ENCODE results near the gene GADD45G. TPM values are rescaled to one million over a fixed set of nuclear protein-coding genes. Genes with fewer than 3 reads are reported as not detected.

Gene GADD45G
- polyA plus RNA-seq, 1 of the 3 experiments (the other 2 are of a cell fraction): 1.3 TPM

- no peak for TF ChIP-seq GATA2 (CRISPR knock-in tag; IDR thresholded peaks at IDR 0.05)
- TF ChIP-seq RFX5 (IDR thresholded peaks at IDR 0.05; ENCODE audit: low read length): no peak
- peak; percentile 94 for TF ChIP-seq RAD21 (IDR thresholded peaks at IDR 0.05; ENCODE audit: low read length)
- TF ChIP-seq TCF12 (IDR thresholded peaks at IDR 0.05): no peak
Observed at GRCh38 chr9:89597711-89598362, 7.0 kb upstream of the GADD45G start (continued).

- POLR2A ChIA-PET: no interaction called here
- Histone ChIP-seq H3K4me2 (no peak overlapping the region), H4K20me1 (ENCODE audit: insufficient read depth) (no peaks in the 10 kb centered on the region), H3K27me3 (ENCODE audit: insufficient read depth) (peaks cover 26% of the 10 kb centered on the region; the same call in 1 of the 2 replicates), H2AFZ (ENCODE audit: low read depth) (no peak overlapping the region), H3F3A (replicated peaks; ENCODE audit: insufficient read depth) (peaks cover 2% of the 10 kb centered on the region), H3K36me3 (replicated peaks in 1 of 2; ENCODE audit: control insufficient read depth in 1 of 2, insufficient read depth in 2 of 2, low read length in 1 of 2) (no peaks in the 10 kb centered on the region), H3K9me2 (no peaks in the 10 kb centered on the region), H3K4me1 (ENCODE audit: control insufficient read depth in 1 of 2, insufficient read depth in 2 of 2, low read depth in 1 of 2, low read length in 1 of 2) (peaks cover 3 to 12% of the 10 kb centered on the region in 2 experiments; a peak in 2 of 4 replicates), H3K4me3 (ENCODE audit: low read depth in 2 of 2, low read length in 1 of 2) (peak overlapping the region in 1 of 2 experiments; percentile 35; a peak in 1 of 4 replicates), H3K79me2 (ENCODE audit: insufficient read depth) (no peaks in the 10 kb centered on the region), H3K27ac (ENCODE audit: low read depth in 2 of 2, low read length in 1 of 2) (no peak overlapping the region), H3K9ac (no peak overlapping the region), H3K9me3 (no peaks in the 10 kb centered on the region)
- DNase-seq: no peak
- TF ChIP-seq RFX5 (IDR thresholded peaks at IDR 0.05; ENCODE audit: low read length) (no peak), USF2 (IDR thresholded peaks at IDR 0.05; ENCODE audit: borderline replicate concordance, low read depth, low read length) (no peak), CHD2 (IDR thresholded peaks at IDR 0.05; ENCODE audit: low read length, partially characterized antibody) (no peak), NFIC (IDR thresholded peaks at IDR 0.05; ENCODE audit: borderline replicate concordance) (no peak), TAF1 (IDR thresholded peaks at IDR 0.05; ENCODE audit: borderline replicate concordance, low read depth, low read length) (no peak), FOSL2 (IDR thresholded peaks at IDR 0.05; ENCODE audit: borderline replicate concordance, low read depth) (no peak), REST (IDR thresholded peaks at IDR 0.05; ENCODE audit: low read depth, low read length) (no peak), PBX3 (IDR thresholded peaks at IDR 0.05) (no peak), SMC3 (IDR thresholded peaks at IDR 0.05; ENCODE audit: low read depth, low read length) (no peak), MXI1 (IDR thresholded peaks at IDR 0.05; ENCODE audit: low read depth, low read length) (no peak)
- WGBS (ENCODE audit: low lambda C conversion rate): 3% methylated on average over 2 of the region's 2 CpGs
- CTCF ChIA-PET: interaction anchor here (0.6 to 17.1 kb wide), 91 partner anchors 9 to 1316 kb away, joined by 3 to 604 read pairs (median 4); partner anchors contain the start of gene DIRAS2
Observed at GRCh38 chr9:89598363-89598713, 6.5 kb upstream of the GADD45G start.
